ENCODE data around the gene SLC38A6.

- TF ChIP-seq CTCF (conservative IDR thresholded peaks at IDR 0.05; ENCODE audit: low read length) (no peak), EZH2phosphoT487 (IDR thresholded peaks at IDR 0.05; ENCODE audit: borderline replicate concordance, low read depth, low read length) (no peak)
Observed at GRCh38 chr14:61037215-61037614, 56.2 kb downstream of the SLC38A6 start.
